Measurements from ENCODE around the gene PTGER1.

PTGER1 gene

GRCh38 chr19:14514215-14514863 lies 39.2 kb upstream of the PTGER1 start:
- TF ChIP-seq CSRNP3 (CRISPR knock-in tag; IDR thresholded peaks at IDR 0.05) = no peak
- TF ChIP-seq ZFP3 (CRISPR knock-in tag; IDR thresholded peaks at IDR 0.05) = no peak
- no peak for TF ChIP-seq CREB5 (CRISPR knock-in tag; IDR thresholded peaks at IDR 0.05; ENCODE audit: low read depth)
- no peak for TF ChIP-seq TCF4 (CRISPR knock-in tag; IDR thresholded peaks at IDR 0.05; ENCODE audit: borderline replicate concordance)
- TF ChIP-seq PPARA (CRISPR knock-in tag; IDR thresholded peaks at IDR 0.05; ENCODE audit: borderline replicate concordance) = no peak
- TF ChIP-seq ISL1 (CRISPR knock-in tag; IDR thresholded peaks at IDR 0.05) = no peak
- no peak for TF ChIP-seq ZNF8 (CRISPR knock-in tag; IDR thresholded peaks at IDR 0.05)
- no peak for TF ChIP-seq ARNTL (CRISPR knock-in tag; IDR thresholded peaks at IDR 0.05; ENCODE audit: borderline replicate concordance, low read depth)
- no peak for TF ChIP-seq RARB (CRISPR knock-in tag; IDR thresholded peaks at IDR 0.05)
- TF ChIP-seq TSHZ2 (CRISPR knock-in tag; IDR thresholded peaks at IDR 0.05) = no peak
- no peak for TF ChIP-seq OSR1 (CRISPR knock-in tag; IDR thresholded peaks at IDR 0.05)
- TF ChIP-seq CSDC2 (CRISPR knock-in tag; IDR thresholded peaks at IDR 0.05) = no peak
- no peak for TF ChIP-seq POU6F1 (CRISPR knock-in tag; IDR thresholded peaks at IDR 0.05; ENCODE audit: borderline replicate concordance, low read depth)
- no peak for TF ChIP-seq BACH2 (CRISPR knock-in tag; IDR thresholded peaks at IDR 0.05; ENCODE audit: borderline replicate concordance)
- no peak for TF ChIP-seq PATZ1 (CRISPR knock-in tag; IDR thresholded peaks at IDR 0.05; ENCODE audit: borderline replicate concordance)
- TF ChIP-seq ZC3H10 (CRISPR knock-in tag; IDR thresholded peaks at IDR 0.05) = no peak
- TF ChIP-seq ZNF70 (CRISPR knock-in tag; IDR thresholded peaks at IDR 0.05) = no peak
- TF ChIP-seq SNAI2 (CRISPR knock-in tag; IDR thresholded peaks at IDR 0.05) = no peak
- ATAC-seq = no peak

GRCh38 chr19:14512406-14512961 lies 37.3 kb upstream of the PTGER1 start:
- ATAC-seq = no peak
- TF ChIP-seq SNAI2 (CRISPR knock-in tag; IDR thresholded peaks at IDR 0.05) (no peak), CSDC2 (CRISPR knock-in tag; IDR thresholded peaks at IDR 0.05) (no peak), ESRRG (CRISPR knock-in tag; IDR thresholded peaks at IDR 0.05) (no peak), ARNTL (CRISPR knock-in tag; IDR thresholded peaks at IDR 0.05; ENCODE audit: borderline replicate concordance, low read depth) (no peak), CREB5 (CRISPR knock-in tag; IDR thresholded peaks at IDR 0.05; ENCODE audit: low read depth) (no peak), ZFP3 (CRISPR knock-in tag; IDR thresholded peaks at IDR 0.05) (no peak), RARB (CRISPR knock-in tag; IDR thresholded peaks at IDR 0.05) (no peak), OSR1 (CRISPR knock-in tag; IDR thresholded peaks at IDR 0.05) (no peak), TOX (CRISPR knock-in tag; IDR thresholded peaks at IDR 0.05; ENCODE audit: borderline replicate concordance) (no peak), PPARA (CRISPR knock-in tag; IDR thresholded peaks at IDR 0.05; ENCODE audit: borderline replicate concordance) (no peak), CSRNP3 (CRISPR knock-in tag; IDR thresholded peaks at IDR 0.05) (no peak), TSHZ2 (CRISPR knock-in tag; IDR thresholded peaks at IDR 0.05) (no peak), TCF4 (CRISPR knock-in tag; IDR thresholded peaks at IDR 0.05; ENCODE audit: borderline replicate concordance) (no peak), ZC3H10 (CRISPR knock-in tag; IDR thresholded peaks at IDR 0.05) (no peak), ZNF8 (CRISPR knock-in tag; IDR thresholded peaks at IDR 0.05) (no peak), ZNF70 (CRISPR knock-in tag; IDR thresholded peaks at IDR 0.05) (no peak), ZFP30 (CRISPR knock-in tag; IDR thresholded peaks at IDR 0.05) (no peak)

All from SK-N-SH treated with all-trans-retinoic acid at 6 μM for 48 hours (cell line).